ENCODE data around the gene DUSP9. TPM values are rescaled to one million over a fixed set of nuclear protein-coding genes. Genes with fewer than 3 reads are reported as not detected.

The DUSP9 gene
- total RNA-seq, 1 experiment from 2014 or later = 14.2 TPM

DNA sequence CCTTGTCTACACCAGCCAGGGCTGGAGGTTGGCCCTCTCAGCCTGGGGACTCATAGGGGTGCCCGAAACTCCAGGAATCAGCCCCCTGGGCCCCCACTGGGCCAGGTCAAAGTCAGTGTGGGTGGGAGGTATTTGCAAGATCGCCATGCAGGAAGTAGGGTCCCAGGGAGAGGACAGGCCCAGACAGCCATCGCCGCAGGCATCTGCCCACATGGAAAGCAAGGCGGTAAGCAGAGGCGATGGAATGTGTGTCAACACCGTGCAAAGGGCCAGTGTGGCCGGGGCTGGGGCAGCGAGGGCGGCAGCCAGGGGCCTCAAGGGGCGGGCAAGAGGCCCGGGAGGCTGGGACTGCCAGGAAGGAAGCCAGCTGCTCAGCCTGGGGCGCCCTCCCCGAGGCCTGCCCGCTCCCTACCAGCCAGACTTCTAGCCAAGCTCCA is 19.3 kb upstream of the DUSP9 start:
- CTCF ChIA-PET = no interaction called here
- H3K36me3 ChIP-seq (ENCODE audit: control insufficient read depth in 1 of 2, insufficient read depth in 2 of 2, low read length in 2 of 2) = no peaks in the 10 kb centered on the region
- H3K79me2 ChIP-seq (ENCODE audit: insufficient read depth, low read length) = no peaks in the 10 kb centered on the region
- no peak overlapping the region for H2AFZ ChIP-seq (ENCODE audit: low read depth, low read length, poor library complexity, severe bottlenecking)
- H3K4me3 ChIP-seq (replicated peaks in 1 of 2; ENCODE audit: low read depth in 1 of 2, low read length in 2 of 2) = no peak overlapping the region
- H3K27me3 ChIP-seq (ENCODE audit: insufficient read depth, low read length) = no peaks in the 10 kb centered on the region
- DNase-seq (ENCODE audit: low read depth, low spot score) = no peak
- no peak for ATAC-seq
- no TSS peak for BruUV-seq (replicated peaks)
- H3K9me3 ChIP-seq (ENCODE audit: control insufficient read depth in 1 of 2, insufficient read depth in 1 of 2, low read depth in 1 of 2, low read length in 2 of 2) = no peaks in the 10 kb centered on the region
- no peak overlapping the region for H3K27ac ChIP-seq (ENCODE audit: low read depth, low read length)
- no peaks in the 10 kb centered on the region for H3K9me2 ChIP-seq (ENCODE audit: insufficient read depth)
- POLR2A ChIA-PET = no interaction called here
- H3K9ac ChIP-seq (ENCODE audit: low read length) = no peak overlapping the region
- RAD21 ChIA-PET (ENCODE audit: low non-redundant PET in 1 of 2, low total read pairs in 2 of 2, uncharacterized antibody in 2 of 2, unreplicated experiment in 2 of 2) = no interaction called here
- no peak overlapping the region for H3K4me2 ChIP-seq (ENCODE audit: low read length)
- no peaks in the 10 kb centered on the region for H3K4me1 ChIP-seq (ENCODE audit: control insufficient read depth in 1 of 2, insufficient read depth in 2 of 2, low read length in 2 of 2)
- TF ChIP-seq, protein P1, sequence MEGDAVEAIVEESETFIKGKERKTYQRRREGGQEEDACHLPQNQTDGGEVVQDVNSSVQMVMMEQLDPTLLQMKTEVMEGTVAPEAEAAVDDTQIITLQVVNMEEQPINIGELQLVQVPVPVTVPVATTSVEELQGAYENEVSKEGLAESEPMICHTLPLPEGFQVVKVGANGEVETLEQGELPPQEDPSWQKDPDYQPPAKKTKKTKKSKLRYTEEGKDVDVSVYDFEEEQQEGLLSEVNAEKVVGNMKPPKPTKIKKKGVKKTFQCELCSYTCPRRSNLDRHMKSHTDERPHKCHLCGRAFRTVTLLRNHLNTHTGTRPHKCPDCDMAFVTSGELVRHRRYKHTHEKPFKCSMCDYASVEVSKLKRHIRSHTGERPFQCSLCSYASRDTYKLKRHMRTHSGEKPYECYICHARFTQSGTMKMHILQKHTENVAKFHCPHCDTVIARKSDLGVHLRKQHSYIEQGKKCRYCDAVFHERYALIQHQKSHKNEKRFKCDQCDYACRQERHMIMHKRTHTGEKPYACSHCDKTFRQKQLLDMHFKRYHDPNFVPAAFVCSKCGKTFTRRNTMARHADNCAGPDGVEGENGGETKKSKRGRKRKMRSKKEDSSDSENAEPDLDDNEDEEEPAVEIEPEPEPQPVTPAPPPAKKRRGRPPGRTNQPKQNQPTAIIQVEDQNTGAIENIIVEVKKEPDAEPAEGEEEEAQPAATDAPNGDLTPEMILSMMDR (IDR thresholded peaks at IDR 0.05 in 2 of 3, conservative IDR thresholded peaks at IDR 0.05 in 1 of 3; ENCODE audit: borderline replicate concordance in 1 of 3, insufficient read depth in 1 of 3, low read depth in 2 of 3, low read length in 2 of 3) = no peak
- no peak for TF ChIP-seq POLR2A (IDR thresholded peaks at IDR 0.05; ENCODE audit: borderline replicate concordance, extremely low read depth, insufficient read depth, insufficient read length)
- no peak for TF ChIP-seq ZNF274 (IDR thresholded peaks at IDR 0.05; ENCODE audit: low read depth, low read length)
- TF ChIP-seq ELF1 (IDR thresholded peaks at IDR 0.05; ENCODE audit: borderline replicate concordance, low read depth) = no peak
- TF ChIP-seq CBX3 (IDR thresholded peaks at IDR 0.05; ENCODE audit: low read depth) = no peak
- intact Hi-C loops (cut with micrococcal nuclease) = no loop called here
- no peaks in the 10 kb centered on the region for H4K20me1 ChIP-seq (ENCODE audit: insufficient read depth)

DNA sequence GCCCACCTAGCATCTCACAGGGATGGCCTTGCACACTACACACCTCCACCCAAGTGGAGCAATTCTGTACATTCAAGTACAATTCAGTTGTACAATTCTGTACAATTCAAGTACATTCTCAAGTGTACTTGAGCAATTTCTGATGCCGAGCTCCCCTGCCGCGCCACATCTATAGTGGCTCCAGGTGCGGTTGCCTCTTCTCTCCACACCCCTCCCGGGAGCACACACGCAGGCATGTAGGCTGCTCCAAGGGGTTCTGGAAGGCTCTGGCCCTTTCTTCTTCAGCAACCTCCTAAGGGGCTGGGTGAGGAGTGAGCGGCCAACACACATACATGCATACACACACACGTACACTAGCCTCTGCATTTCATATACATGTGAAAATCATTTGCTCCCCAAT is 18.9 kb upstream of the DUSP9 start:
- no peaks in the 10 kb centered on the region for H3K27me3 ChIP-seq (ENCODE audit: insufficient read depth, low read length)
- no peaks in the 10 kb centered on the region for H3K9me3 ChIP-seq (ENCODE audit: control insufficient read depth in 1 of 2, insufficient read depth in 1 of 2, low read depth in 1 of 2, low read length in 2 of 2)
- CTCF ChIA-PET = no interaction called here
- intact Hi-C loops (cut with micrococcal nuclease) = no loop called here
- RAD21 ChIA-PET (ENCODE audit: low non-redundant PET in 1 of 2, low total read pairs in 2 of 2, uncharacterized antibody in 2 of 2, unreplicated experiment in 2 of 2) = no interaction called here
- no peak overlapping the region for H3K9ac ChIP-seq (ENCODE audit: low read length)
- POLR2A ChIA-PET = no interaction called here
- H2AFZ ChIP-seq (ENCODE audit: low read depth, low read length, poor library complexity, severe bottlenecking) = no peak overlapping the region
- no peak overlapping the region for H3K4me2 ChIP-seq (ENCODE audit: low read length)
- H4K20me1 ChIP-seq (ENCODE audit: insufficient read depth) = no peaks in the 10 kb centered on the region
- no TSS peak for BruUV-seq (replicated peaks)
- no peaks in the 10 kb centered on the region for H3K9me2 ChIP-seq (ENCODE audit: insufficient read depth)
- ATAC-seq (no peak), DNase-seq (ENCODE audit: low read depth, low spot score) (no peak)
- no peak overlapping the region for H3K4me3 ChIP-seq (replicated peaks in 1 of 2; ENCODE audit: low read depth in 1 of 2, low read length in 2 of 2)
- H3K79me2 ChIP-seq (ENCODE audit: insufficient read depth, low read length) = no peaks in the 10 kb centered on the region
- H3K27ac ChIP-seq (ENCODE audit: low read depth, low read length) = no peak overlapping the region
- no peaks in the 10 kb centered on the region for H3K4me1 ChIP-seq (ENCODE audit: control insufficient read depth in 1 of 2, insufficient read depth in 2 of 2, low read length in 2 of 2)
- no peaks in the 10 kb centered on the region for H3K36me3 ChIP-seq (ENCODE audit: control insufficient read depth in 1 of 2, insufficient read depth in 2 of 2, low read length in 2 of 2)
- TF ChIP-seq EGR1 (IDR thresholded peaks at IDR 0.05; ENCODE audit: low read depth) (no peak), POLR2A (IDR thresholded peaks at IDR 0.05; ENCODE audit: borderline replicate concordance, extremely low read depth, insufficient read depth, insufficient read length) (no peak), TCF7L2 (IDR thresholded peaks at IDR 0.05; ENCODE audit: borderline replicate concordance, extremely low read depth, insufficient read depth, insufficient read length) (no peak), CBX3 (IDR thresholded peaks at IDR 0.05; ENCODE audit: low read depth) (no peak), EZH2 (IDR thresholded peaks at IDR 0.05) (no peak), EZH2phosphoT487 (IDR thresholded peaks at IDR 0.05; ENCODE audit: borderline replicate concordance) (no peak), ZNF274 (IDR thresholded peaks at IDR 0.05; ENCODE audit: low read depth, low read length) (no peak)
- TF ChIP-seq, protein P2, sequence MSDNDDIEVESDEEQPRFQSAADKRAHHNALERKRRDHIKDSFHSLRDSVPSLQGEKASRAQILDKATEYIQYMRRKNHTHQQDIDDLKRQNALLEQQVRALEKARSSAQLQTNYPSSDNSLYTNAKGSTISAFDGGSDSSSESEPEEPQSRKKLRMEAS (IDR thresholded peaks at IDR 0.05) = no peak
- TF ChIP-seq, protein P1 (IDR thresholded peaks at IDR 0.05 in 2 of 3, conservative IDR thresholded peaks at IDR 0.05 in 1 of 3; ENCODE audit: borderline replicate concordance in 1 of 3, insufficient read depth in 1 of 3, low read depth in 2 of 3, low read length in 2 of 3) = no peak
- TF ChIP-seq, protein P3, sequence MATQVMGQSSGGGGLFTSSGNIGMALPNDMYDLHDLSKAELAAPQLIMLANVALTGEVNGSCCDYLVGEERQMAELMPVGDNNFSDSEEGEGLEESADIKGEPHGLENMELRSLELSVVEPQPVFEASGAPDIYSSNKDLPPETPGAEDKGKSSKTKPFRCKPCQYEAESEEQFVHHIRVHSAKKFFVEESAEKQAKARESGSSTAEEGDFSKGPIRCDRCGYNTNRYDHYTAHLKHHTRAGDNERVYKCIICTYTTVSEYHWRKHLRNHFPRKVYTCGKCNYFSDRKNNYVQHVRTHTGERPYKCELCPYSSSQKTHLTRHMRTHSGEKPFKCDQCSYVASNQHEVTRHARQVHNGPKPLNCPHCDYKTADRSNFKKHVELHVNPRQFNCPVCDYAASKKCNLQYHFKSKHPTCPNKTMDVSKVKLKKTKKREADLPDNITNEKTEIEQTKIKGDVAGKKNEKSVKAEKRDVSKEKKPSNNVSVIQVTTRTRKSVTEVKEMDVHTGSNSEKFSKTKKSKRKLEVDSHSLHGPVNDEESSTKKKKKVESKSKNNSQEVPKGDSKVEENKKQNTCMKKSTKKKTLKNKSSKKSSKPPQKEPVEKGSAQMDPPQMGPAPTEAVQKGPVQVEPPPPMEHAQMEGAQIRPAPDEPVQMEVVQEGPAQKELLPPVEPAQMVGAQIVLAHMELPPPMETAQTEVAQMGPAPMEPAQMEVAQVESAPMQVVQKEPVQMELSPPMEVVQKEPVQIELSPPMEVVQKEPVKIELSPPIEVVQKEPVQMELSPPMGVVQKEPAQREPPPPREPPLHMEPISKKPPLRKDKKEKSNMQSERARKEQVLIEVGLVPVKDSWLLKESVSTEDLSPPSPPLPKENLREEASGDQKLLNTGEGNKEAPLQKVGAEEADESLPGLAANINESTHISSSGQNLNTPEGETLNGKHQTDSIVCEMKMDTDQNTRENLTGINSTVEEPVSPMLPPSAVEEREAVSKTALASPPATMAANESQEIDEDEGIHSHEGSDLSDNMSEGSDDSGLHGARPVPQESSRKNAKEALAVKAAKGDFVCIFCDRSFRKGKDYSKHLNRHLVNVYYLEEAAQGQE (IDR thresholded peaks at IDR 0.05; ENCODE audit: low read depth) = no peak

Measured in HCT116 (cell line).